ENCODE measurements around the gene BACE1-AS.

GRCh38 chr11:117298195-117298594, 7.0 kb downstream of the BACE1-AS start:
- no peak for TF ChIP-seq CTCF (IDR thresholded peaks at IDR 0.05)
- no peak for TF ChIP-seq POLR2A (IDR thresholded peaks at IDR 0.05)
